Gastroesophageal sphincter (tissue), 4 donors: Measurements from ENCODE around the gene ARID5B. TPM values are rescaled to one million over a fixed set of nuclear protein-coding genes. Genes with fewer than 3 reads are reported as not detected.

Experiments used
- ATAC-seq: fragments of 150-250 bp; one replicate; pipeline ENCODE4 v1.9.1; 2016; ENCODE audit warnings: mild to moderate bottlenecking, moderate library complexity
- H3K27ac ChIP-seq, 4 donors: fragments of 200-600 bp; sonication (generic) in 3 of 4; 1 replicate in 3 of 4; 2 replicates in 1 of 4; pipeline ENCODE4 v1.5.1; 2016 to 2019
- H3K27me3 ChIP-seq: fragments of 200-600 bp; sonication (generic); one replicate; pipeline ENCODE4 v1.5.1; 2019
- H3K36me3 ChIP-seq, 2 donors: fragments of 200-600 bp; sonication (generic); one replicate each; pipeline ENCODE4 v1.5.1; 2019; ENCODE audit warnings: control low read depth in 1 of 2
- H3K4me1 ChIP-seq, 3 donors: fragments of 200-600 bp; sonication (generic); 1 replicate in 2 of 3; 2 replicates in 1 of 3; pipeline ENCODE4 v1.5.1; 2016 to 2019; ENCODE audit warnings: control low read depth in 2 of 3
- H3K4me3 ChIP-seq, 2 donors: fragments of 200-600 bp; sonication (generic); one replicate each; pipeline ENCODE4 v1.5.1; 2019; ENCODE audit warnings: mild to moderate bottlenecking in 1 of 2, moderate library complexity in 1 of 2
- H3K9me3 ChIP-seq, 3 donors: fragments of 200-600 bp; sonication (generic); one replicate each; pipeline ENCODE4 v1.5.1; 2017 to 2019; ENCODE audit warnings: control low read depth in 2 of 3
- EP300 ChIP-seq: sonication (generic); formaldehyde crosslinking; IDR thresholded peaks from one replicate; pipeline ENCODE4 v1.6.1; 2017; ENCODE audit warnings: antibody characterized with exemption, mild to moderate bottlenecking
- POLR2A ChIP-seq, 2 donors: fragments of 450-650 bp; IDR thresholded peaks; one replicate each; pipeline ENCODE4 v1.6.1; 2017; ENCODE audit warnings: antibody characterized with exemption in 2 of 2, mild to moderate bottlenecking in 2 of 2, moderate library complexity in 1 of 2
- POLR2AphosphoS5 ChIP-seq: sonication (generic); formaldehyde crosslinking; IDR thresholded peaks from one replicate; pipeline ENCODE4 v1.6.1; 2017; ENCODE audit warnings: antibody characterized with exemption
- WGBS, 2 donors: methylation state at CpG; one replicate each; pipeline ENCODE4 v1.1.5; 2018; ENCODE audit warnings: low coverage in 1 of 2; 5-methylcytosine and 5-hydroxymethylcytosine counted together
- total RNA-seq, 4 donors: library from RNA; depleted of rRNA; stranded (reverse); fragments of >200 nt; gene quantifications; one replicate each; pipeline ENCODE4 v1.1.0, GENCODE V29; 2016
- TF ChIP-seq, protein P1 (sequence below), 4 experiments: fragments of 200-600 bp in 2 of 4; fragments of 450-650 bp in 2 of 4; sonication (generic) in 1 of 4; IDR thresholded peaks; one replicate each; pipeline ENCODE4 v1.5.1; 2017 to 2019; ENCODE audit warnings: antibody characterized with exemption in 4 of 4, mild to moderate bottlenecking in 2 of 4, moderate library complexity in 2 of 4

ARID5B gene
- total RNA-seq, 4 donors from 2014 or later, result 34.7 to 81.4 (median 62.5) TPM

DNA sequence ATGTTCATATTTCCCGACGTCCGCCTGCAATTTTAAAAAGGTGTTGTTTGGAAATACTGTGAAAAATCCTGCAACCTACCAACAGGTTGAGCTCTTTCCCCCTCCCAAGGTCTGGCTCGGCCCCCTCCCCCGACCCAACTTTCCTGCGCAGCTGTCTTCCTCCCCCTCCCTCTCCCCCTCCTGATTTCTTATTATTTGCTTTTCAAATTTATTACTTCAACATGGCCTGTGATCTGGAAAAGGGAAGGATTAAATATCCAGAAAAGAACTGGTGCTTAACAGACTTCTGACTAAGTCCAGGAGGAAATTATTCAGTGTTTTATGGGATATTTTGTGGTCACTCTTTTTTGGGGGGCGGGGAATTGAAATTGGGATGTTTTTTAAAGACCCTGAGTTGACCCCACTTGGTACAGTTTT is 2.4 kb downstream of the ARID5B start:
- H3K9me3 ChIP-seq, result no peaks in the 10 kb centered on the region
- H3K4me3 ChIP-seq, result peak overlapping the region; percentile 72 to 89
- ATAC-seq, result no peak
- 5 to 67% methylated on average over 1 to 7 of the region's 7 CpGs for WGBS, 2 donors
- H3K27me3 ChIP-seq, result no peaks in the 10 kb centered on the region
- peaks cover 8 to 49% (median 11%) of the 10 kb centered on the region in 3 donors for H3K4me1 ChIP-seq
- TF ChIP-seq POLR2A (IDR thresholded peaks at IDR 0.05) (no peak), POLR2AphosphoS5 (no peak), EP300 (no peak)
- TF ChIP-seq, protein P1, sequence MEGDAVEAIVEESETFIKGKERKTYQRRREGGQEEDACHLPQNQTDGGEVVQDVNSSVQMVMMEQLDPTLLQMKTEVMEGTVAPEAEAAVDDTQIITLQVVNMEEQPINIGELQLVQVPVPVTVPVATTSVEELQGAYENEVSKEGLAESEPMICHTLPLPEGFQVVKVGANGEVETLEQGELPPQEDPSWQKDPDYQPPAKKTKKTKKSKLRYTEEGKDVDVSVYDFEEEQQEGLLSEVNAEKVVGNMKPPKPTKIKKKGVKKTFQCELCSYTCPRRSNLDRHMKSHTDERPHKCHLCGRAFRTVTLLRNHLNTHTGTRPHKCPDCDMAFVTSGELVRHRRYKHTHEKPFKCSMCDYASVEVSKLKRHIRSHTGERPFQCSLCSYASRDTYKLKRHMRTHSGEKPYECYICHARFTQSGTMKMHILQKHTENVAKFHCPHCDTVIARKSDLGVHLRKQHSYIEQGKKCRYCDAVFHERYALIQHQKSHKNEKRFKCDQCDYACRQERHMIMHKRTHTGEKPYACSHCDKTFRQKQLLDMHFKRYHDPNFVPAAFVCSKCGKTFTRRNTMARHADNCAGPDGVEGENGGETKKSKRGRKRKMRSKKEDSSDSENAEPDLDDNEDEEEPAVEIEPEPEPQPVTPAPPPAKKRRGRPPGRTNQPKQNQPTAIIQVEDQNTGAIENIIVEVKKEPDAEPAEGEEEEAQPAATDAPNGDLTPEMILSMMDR (IDR thresholded peaks at IDR 0.05), result no peak
- peak overlapping the region; percentile 95 to 99 (median 96) for H3K27ac ChIP-seq
- H3K36me3 ChIP-seq, result no peaks in the 10 kb centered on the region

DNA sequence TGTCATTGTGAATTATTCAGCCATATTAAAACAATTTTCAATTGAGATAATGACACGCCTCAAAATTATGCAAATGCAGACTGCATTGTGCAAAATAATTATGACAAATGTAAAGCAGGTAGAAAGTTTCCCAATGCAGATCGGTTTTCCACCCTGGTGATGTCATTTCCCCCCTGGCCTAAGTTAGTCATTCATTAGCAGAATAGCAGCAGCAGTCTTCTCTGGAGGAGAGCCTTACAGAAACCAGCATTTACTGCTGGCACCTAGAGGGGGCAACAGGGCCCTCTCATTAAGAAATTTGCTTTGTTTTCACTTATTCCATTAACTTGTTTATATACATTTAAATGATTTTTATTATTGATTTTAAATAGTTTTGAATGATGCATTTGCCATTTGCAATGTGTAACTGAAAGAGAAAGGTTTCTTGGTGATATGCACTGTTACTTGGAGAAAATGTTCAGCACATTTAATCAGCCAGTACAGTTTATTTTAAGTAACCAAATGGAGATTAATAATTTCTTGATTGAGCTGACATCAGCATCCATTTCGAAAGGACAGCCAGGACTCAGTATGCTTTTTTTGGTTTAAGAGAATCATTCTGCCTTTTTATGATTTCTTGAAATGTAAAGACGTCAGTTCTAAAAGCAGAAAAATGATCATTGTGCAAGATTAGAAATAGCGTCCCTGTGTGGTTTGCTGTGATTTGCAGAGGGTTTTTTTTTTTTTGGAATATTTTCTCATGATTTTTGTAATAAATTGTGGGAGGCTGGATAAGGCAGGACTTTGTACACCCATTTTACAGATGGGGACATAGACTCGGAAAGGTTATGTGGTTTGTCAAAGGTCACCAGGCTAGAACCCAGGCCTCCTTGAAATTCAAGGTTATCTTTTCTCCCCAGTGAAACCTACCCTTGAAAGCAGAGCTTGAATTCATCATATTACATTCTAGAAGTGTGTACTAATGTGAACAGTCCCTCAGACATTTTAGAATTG is 3.5 kb downstream of the ARID5B start:
- Histone ChIP-seq H3K36me3 (no peaks in the 10 kb centered on the region), H3K27me3 (no peaks in the 10 kb centered on the region), H3K4me3 (peak overlapping the region; percentile 72 to 89), H3K4me1 (peaks cover 6 to 43% (median 8%) of the 10 kb centered on the region in 3 donors), H3K27ac (peak overlapping the region; percentile 95 to 99 (median 96)), H3K9me3 (no peaks in the 10 kb centered on the region)
- WGBS, 2 donors, result 19 to 30% methylated on average over 6 of the region's 6 CpGs
- ATAC-seq, result no peak
- TF ChIP-seq, protein P1 (IDR thresholded peaks at IDR 0.05), result peak in 2 of 4 experiments; percentile 19 to 33
- TF ChIP-seq POLR2A (IDR thresholded peaks at IDR 0.05) (no peak), EP300 (peak; percentile 42), POLR2AphosphoS5 (peak; percentile 48)

DNA sequence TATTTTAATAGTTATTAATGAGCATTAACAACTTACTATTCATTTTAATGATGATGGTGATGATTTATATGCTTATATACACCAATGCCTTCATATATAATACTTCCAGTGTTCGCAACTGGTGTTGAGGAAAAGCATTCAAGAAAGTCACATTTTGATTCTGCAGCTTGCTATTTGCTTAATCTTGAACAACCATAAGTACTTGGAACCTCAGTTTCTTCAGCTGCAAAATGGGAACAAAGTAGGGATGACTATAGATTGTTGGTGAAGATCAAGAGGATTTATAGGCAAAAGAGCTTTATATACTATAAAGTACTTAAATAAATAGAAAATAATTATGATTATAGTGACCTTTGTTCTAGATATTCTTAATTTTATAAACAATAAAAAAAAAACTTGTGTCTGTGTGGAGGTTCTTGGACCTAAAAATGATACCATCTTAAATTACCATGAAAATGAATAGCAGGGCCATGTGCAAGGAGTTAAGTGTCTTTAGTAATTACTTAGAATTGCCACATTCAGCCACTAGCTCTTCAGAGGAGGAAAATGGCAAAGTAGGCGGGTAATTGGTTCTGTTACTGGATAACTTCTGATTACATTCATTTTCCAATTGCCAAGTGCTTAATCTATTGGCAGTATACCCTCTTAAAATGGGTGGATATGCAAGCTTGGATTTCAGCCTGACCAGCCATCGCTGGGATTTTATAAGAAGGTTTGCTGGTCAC is 4.5 kb downstream of the ARID5B start:
- H3K4me3 ChIP-seq, result no peak overlapping the region
- no peaks in the 10 kb centered on the region for H3K9me3 ChIP-seq
- H3K27me3 ChIP-seq, result no peaks in the 10 kb centered on the region
- peaks cover 6 to 52% (median 8%) of the 10 kb centered on the region in 3 donors for H3K4me1 ChIP-seq
- H3K27ac ChIP-seq, result peak overlapping the region; percentile 55 to 99 (median 95)
- no peak for ATAC-seq
- TF ChIP-seq EP300, result no peak
- TF ChIP-seq, protein P1 (IDR thresholded peaks at IDR 0.05), result no peak
- no peak for TF ChIP-seq POLR2AphosphoS5
- no peak for TF ChIP-seq POLR2A (IDR thresholded peaks at IDR 0.05)
- no peaks in the 10 kb centered on the region for H3K36me3 ChIP-seq
- WGBS, 2 donors, result 94 to 100% methylated on average over 2 of the region's 3 CpGs

DNA sequence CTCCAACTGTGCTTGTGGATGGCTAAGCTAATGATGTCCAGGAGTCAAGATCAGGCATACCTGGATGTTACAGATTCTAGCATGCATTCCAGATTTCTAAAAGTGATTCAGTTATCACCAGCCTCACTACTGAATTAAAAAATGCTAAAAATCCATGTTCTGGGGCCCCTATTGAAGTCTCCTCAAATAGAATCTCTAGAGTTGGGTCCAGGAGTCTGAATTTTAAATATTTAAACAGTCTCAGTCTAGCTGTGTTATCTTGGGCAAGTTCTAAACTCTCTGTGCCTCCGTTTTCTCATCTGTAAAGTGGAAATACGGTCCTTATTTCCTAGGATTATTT is 5.0 kb downstream of the ARID5B start:
- TF ChIP-seq POLR2AphosphoS5 (no peak), POLR2A (IDR thresholded peaks at IDR 0.05) (no peak), EP300 (no peak)
- TF ChIP-seq, protein P1 (IDR thresholded peaks at IDR 0.05), result no peak
- ATAC-seq, result no peak

More for the DNA sequence above, 5.0 kb downstream of the ARID5B start:
- Histone ChIP-seq H3K27ac (peak overlapping the region in 1 of 4 donors; percentile 99), H3K9me3 (no peaks in the 10 kb centered on the region), H3K27me3 (no peaks in the 10 kb centered on the region), H3K4me3 (no peak overlapping the region), H3K36me3 (no peaks in the 10 kb centered on the region), H3K4me1 (peaks cover 6 to 57% (median 8%) of the 10 kb centered on the region in 3 donors)
- WGBS, 2 donors, result 91 to 94% methylated on average over 2 of the region's 2 CpGs
